GM13976 (cell line): ENCODE data around the gene TBC1D22A.

Source experiments
- DNase-seq: peaks from one replicate; pipeline ENCODE4 v3.0.0; 2012; ENCODE audit warnings: low spot score
- in situ Hi-C: fragments of 300-500 bp; cut with MboI; formaldehyde crosslinking; loops from one replicate; pipeline ENCODE4 v1.12.0; 2022; ENCODE audit warnings: low sequenced_read_pairs, mixed read lengths, inconsistent platforms; ENCODE audit not compliant: unreplicated experiment
- TF ChIP-seq, protein P1 (sequence below): IDR thresholded peaks from 2 replicates; pipeline ENCODE4 v1.5.1; 2012; ENCODE audit warnings: borderline replicate concordance, mild to moderate bottlenecking; ENCODE audit not compliant: insufficient read depth; ENCODE audit errors: extremely low read depth, missing control alignments, control extremely low read depth

Gene TBC1D22A

DNA sequence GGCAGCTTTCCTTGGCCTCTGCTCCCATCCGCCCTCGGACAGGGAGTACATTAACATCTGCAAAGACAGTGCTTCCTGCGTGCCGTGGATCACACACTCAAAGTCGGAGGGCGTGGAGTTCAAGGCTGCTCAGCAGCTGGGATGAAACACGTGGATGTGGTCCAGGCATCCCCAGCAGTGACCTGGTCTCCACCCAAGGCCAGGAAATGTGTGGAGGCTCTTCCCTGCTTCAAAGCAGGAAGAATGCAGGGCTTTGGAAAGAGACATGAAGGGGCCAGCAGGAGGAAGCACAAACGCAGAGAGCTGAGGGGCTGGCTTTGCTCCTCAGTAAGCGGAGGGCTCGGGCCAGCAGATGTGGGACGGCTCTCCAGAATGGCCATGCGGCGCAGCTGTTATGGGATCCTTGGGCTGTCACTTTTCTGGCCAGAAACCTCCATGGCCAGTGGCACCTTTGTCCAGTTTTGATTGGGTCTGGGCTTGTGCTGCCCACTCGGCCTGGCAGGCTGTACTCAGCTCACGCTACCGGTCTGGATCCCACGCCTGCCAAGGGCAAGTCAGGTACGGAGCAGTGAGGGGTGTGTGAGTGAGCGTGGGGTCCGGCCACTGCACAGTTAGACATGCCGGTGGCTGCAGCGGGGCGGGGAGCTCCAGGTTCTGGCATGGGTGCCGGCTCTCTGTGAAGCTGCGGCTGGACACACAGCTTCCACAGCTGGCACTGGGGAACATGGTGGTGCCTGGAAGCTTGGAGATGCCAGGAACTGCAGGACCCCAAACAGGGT, 438.0 kb downstream of the TBC1D22A start:
- in situ Hi-C loops: loop anchor here (25.0 kb wide), 1 partner anchor 1287 kb away; a partner anchor contains a TSS
- no peak for DNase-seq
- TF ChIP-seq, protein P1, sequence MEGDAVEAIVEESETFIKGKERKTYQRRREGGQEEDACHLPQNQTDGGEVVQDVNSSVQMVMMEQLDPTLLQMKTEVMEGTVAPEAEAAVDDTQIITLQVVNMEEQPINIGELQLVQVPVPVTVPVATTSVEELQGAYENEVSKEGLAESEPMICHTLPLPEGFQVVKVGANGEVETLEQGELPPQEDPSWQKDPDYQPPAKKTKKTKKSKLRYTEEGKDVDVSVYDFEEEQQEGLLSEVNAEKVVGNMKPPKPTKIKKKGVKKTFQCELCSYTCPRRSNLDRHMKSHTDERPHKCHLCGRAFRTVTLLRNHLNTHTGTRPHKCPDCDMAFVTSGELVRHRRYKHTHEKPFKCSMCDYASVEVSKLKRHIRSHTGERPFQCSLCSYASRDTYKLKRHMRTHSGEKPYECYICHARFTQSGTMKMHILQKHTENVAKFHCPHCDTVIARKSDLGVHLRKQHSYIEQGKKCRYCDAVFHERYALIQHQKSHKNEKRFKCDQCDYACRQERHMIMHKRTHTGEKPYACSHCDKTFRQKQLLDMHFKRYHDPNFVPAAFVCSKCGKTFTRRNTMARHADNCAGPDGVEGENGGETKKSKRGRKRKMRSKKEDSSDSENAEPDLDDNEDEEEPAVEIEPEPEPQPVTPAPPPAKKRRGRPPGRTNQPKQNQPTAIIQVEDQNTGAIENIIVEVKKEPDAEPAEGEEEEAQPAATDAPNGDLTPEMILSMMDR: no peak

- no peak for DNase-seq
- TF ChIP-seq, protein P1: no peak
- in situ Hi-C loops: loop anchor here (25.0 kb wide), 1 partner anchor 1286 kb away; a partner anchor contains a TSS
Measured at GRCh38 chr22:47201186-47201995, 438.9 kb downstream of the TBC1D22A start.

DNA sequence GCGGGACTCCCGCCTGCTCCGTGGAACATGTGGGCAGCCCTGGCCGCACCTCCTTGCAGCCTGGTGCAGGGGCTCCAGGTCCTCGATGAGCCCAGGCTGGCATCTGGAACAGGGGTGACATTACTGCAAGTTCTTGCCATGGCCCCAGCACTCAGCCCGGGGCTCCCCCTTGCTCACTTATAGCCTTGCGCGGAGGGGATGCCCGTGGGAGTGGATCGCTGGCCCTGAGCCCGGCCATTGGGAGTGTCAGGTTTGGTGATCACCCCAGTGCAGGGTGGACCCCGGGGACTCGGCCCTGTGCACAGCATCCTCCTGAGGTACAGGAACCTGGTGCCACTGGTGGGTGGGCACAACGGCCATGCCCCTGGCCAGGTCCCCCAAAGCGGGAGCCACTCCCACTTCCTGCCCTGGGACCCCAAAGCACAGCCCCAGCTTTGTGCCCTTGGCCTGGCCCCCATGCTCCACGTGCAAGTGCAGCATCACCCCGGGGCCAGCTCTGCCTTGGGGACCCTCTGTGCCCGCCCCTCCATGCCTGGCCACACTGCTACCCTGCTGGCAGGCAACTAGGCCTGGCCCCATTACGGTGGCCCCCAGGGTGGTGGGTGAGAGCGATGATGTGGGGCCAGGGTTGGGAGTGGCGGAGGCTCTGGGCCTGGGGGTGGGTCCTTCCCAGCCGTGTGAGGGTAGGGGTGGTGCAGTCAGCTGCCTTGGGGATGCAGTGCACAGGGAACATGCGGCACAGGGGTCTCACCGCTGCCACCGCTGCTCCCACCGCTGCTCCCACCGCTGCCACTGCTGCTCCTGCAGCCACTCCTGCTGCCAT, 439.8 kb downstream of the TBC1D22A start:
- DNase-seq: no peak
- TF ChIP-seq, protein P1: no peak
- in situ Hi-C loops: loop anchor here (25.0 kb wide), 1 partner anchor 1285 kb away; a partner anchor contains a TSS

- TF ChIP-seq, protein P1: no peak
- DNase-seq: no peak
- in situ Hi-C loops: loop anchor here (25.0 kb wide), 1 partner anchor 1284 kb away; a partner anchor contains a TSS
Measured at GRCh38 chr22:47202819-47203553, 440.5 kb downstream of the TBC1D22A start.

DNA sequence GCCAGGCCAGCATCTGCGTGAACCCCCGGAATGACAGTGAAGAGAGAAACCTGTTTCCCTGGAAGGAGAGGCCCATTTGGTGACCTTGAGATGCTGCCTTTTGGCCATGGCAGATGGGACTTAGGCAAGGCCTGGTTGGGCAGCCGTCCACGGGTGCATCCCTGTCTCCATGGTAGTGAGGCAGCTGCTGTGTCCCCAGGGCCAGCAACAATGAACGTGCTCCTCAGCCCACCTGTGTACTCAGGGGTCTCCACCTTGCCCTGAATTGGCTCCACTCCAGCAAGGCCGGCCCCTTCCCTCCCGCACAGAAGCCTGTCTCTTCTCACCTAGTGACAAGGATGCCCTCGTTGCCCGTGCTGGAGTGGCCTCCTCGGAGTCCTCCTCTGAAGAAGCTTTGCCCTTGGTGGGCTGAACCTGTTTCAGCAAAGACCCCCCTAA, 441.1 kb downstream of the TBC1D22A start:
- DNase-seq: no peak
- in situ Hi-C loops: loop anchor here (25.0 kb wide), 1 partner anchor 1284 kb away; a partner anchor contains a TSS
- TF ChIP-seq, protein P1: no peak
